ENCODE results near the gene TARBP2.

- TF ChIP-seq EZH2 (IDR thresholded peaks at IDR 0.05) (no peak), CTCF (IDR thresholded peaks at IDR 0.05) (no peak)
Measured at GRCh38 chr12:53530920-53531319, 29.8 kb downstream of the TARBP2 start.
